Esophagus muscularis mucosa (tissue), 4 donors: Measurements from ENCODE around the gene RPA3. TPM values are rescaled to one million over a fixed set of nuclear protein-coding genes. Genes with fewer than 3 reads are reported as not detected.

Experiments
- DNase-seq: peaks from one replicate; pipeline ENCODE4 v3.0.0-alpha.2; 2017; ENCODE audit errors: extremely low spot score
- H3K27ac ChIP-seq, 4 donors: fragments of 200-600 bp; sonication (generic); replicated peaks in 1 of 4; 1 replicate in 3 of 4; 2 replicates in 1 of 4; pipeline ENCODE4 v1.5.1; 2016 to 2019; ENCODE audit warnings: mild to moderate bottlenecking in 1 of 4
- H3K27me3 ChIP-seq, 4 donors: fragments of 200-600 bp; sonication (generic); one replicate each; pipeline versions ENCODE4 v1.5.1 to v1.6.0; 2016 to 2019
- H3K36me3 ChIP-seq, 4 donors: fragments of 200-600 bp; sonication (generic); one replicate each; pipeline ENCODE4 v1.5.1; 2016 to 2019
- H3K4me1 ChIP-seq, 4 donors: fragments of 200-600 bp; sonication (generic); one replicate each; pipeline ENCODE4 v1.5.1; 2016 to 2019
- H3K4me3 ChIP-seq, 4 donors: fragments of 200-600 bp; sonication (generic); 1 replicate in 2 of 4; 2 replicates in 2 of 4; pipeline ENCODE4 v1.5.1; 2016 to 2019; ENCODE audit warnings: mild to moderate bottlenecking in 4 of 4, moderate library complexity in 1 of 4
- H3K9me3 ChIP-seq, 4 donors: fragments of 200-600 bp; sonication (generic); 1 replicate in 3 of 4; 2 replicates in 1 of 4; pipeline ENCODE4 v1.5.1; 2016 to 2019
- EP300 ChIP-seq: sonication (generic); formaldehyde crosslinking; IDR thresholded peaks from one replicate; pipeline ENCODE4 v1.6.1; 2017; ENCODE audit warnings: antibody characterized with exemption
- POLR2A ChIP-seq: fragments of 450-650 bp; IDR thresholded peaks from one replicate; pipeline ENCODE4 v1.6.1; 2017; ENCODE audit warnings: antibody characterized with exemption, moderate library complexity, mild to moderate bottlenecking, low read depth
- POLR2AphosphoS5 ChIP-seq, 2 donors: sonication (generic); formaldehyde crosslinking; IDR thresholded peaks; one replicate each; pipeline ENCODE4 v1.6.1; 2017; ENCODE audit warnings: antibody characterized with exemption in 2 of 2
- WGBS: methylation state at CpG from one replicate; pipeline ENCODE4 v1.1.5; 2018; 5-methylcytosine and 5-hydroxymethylcytosine counted together
- intact Hi-C: fragments of 100-400 bp; cut with DNase I; formaldehyde crosslinking; loops from one replicate; pipeline ENCODE4 v1.15.1; 2023
- total RNA-seq, 4 donors: library from RNA; depleted of rRNA; stranded (reverse); fragments of >200 nt; gene quantifications; one replicate each; pipeline versions ENCODE4 v1.1.0 to v1.2.1, GENCODE V29; 2016
- TF ChIP-seq, protein P1 (sequence below), 3 experiments: fragments of 200-600 bp in 2 of 3; fragments of 450-650 bp in 1 of 3; sonication (generic) in 2 of 3; IDR thresholded peaks; one replicate each; pipeline ENCODE4 v1.5.1; 2017 to 2019; ENCODE audit warnings: antibody characterized with exemption in 3 of 3, mild to moderate bottlenecking in 2 of 3, moderate library complexity in 1 of 3

RPA3 gene
- total RNA-seq, 4 donors from 2014 or later = 11.5 to 22.0 (median 16.3) TPM

DNA sequence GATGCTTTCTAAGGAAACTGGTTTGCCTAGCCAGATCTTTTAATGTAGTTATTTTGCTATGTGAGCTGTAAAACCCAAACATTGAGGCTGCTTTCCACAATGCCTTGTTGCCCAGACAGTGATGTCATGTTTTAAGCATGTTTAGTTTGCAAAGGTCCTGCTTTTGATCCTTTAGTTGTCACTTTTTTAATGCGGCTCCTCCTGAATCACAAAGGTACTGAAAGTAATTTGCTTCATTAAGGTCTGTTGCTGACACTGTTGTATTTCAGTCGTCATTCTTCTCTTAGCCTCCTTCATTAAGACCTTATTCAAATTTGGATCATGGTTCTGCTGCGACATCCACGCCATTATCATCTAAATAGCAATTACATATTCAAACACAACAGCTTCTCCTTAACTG, 10.6 kb downstream of the RPA3 start:
- no peak for TF ChIP-seq EP300
- H3K27ac ChIP-seq = no peak overlapping the region
- no peaks in the 10 kb centered on the region for H3K36me3 ChIP-seq
- WGBS = 76% methylated on average over 4 of the region's 4 CpGs
- no peaks in the 10 kb centered on the region for H3K9me3 ChIP-seq
- H3K4me3 ChIP-seq = no peak overlapping the region
- no peak for DNase-seq
- intact Hi-C loops = no loop called here
- H3K4me1 ChIP-seq = peaks cover 12 to 29% (median 20%) of the 10 kb centered on the region in 4 donors
- H3K27me3 ChIP-seq = no peaks in the 10 kb centered on the region

GRCh38 chr7:7707246-7707645, 11.2 kb downstream of the RPA3 start:
- Histone ChIP-seq H3K4me1 (peaks cover 12 to 29% (median 20%) of the 10 kb centered on the region in 4 donors), H3K27ac (no peak overlapping the region), H3K4me3 (no peak overlapping the region), H3K27me3 (no peaks in the 10 kb centered on the region), H3K36me3 (no peaks in the 10 kb centered on the region), H3K9me3 (no peaks in the 10 kb centered on the region)
- 85% methylated on average over 2 of the region's 2 CpGs for WGBS
- intact Hi-C loops = no loop called here
- no peak for TF ChIP-seq EP300
- TF ChIP-seq, protein P1, sequence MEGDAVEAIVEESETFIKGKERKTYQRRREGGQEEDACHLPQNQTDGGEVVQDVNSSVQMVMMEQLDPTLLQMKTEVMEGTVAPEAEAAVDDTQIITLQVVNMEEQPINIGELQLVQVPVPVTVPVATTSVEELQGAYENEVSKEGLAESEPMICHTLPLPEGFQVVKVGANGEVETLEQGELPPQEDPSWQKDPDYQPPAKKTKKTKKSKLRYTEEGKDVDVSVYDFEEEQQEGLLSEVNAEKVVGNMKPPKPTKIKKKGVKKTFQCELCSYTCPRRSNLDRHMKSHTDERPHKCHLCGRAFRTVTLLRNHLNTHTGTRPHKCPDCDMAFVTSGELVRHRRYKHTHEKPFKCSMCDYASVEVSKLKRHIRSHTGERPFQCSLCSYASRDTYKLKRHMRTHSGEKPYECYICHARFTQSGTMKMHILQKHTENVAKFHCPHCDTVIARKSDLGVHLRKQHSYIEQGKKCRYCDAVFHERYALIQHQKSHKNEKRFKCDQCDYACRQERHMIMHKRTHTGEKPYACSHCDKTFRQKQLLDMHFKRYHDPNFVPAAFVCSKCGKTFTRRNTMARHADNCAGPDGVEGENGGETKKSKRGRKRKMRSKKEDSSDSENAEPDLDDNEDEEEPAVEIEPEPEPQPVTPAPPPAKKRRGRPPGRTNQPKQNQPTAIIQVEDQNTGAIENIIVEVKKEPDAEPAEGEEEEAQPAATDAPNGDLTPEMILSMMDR (IDR thresholded peaks at IDR 0.05) = no peak
- TF ChIP-seq POLR2A = no peak
- no peak for TF ChIP-seq POLR2AphosphoS5 (IDR thresholded peaks at IDR 0.05)
- no peak for DNase-seq

DNA sequence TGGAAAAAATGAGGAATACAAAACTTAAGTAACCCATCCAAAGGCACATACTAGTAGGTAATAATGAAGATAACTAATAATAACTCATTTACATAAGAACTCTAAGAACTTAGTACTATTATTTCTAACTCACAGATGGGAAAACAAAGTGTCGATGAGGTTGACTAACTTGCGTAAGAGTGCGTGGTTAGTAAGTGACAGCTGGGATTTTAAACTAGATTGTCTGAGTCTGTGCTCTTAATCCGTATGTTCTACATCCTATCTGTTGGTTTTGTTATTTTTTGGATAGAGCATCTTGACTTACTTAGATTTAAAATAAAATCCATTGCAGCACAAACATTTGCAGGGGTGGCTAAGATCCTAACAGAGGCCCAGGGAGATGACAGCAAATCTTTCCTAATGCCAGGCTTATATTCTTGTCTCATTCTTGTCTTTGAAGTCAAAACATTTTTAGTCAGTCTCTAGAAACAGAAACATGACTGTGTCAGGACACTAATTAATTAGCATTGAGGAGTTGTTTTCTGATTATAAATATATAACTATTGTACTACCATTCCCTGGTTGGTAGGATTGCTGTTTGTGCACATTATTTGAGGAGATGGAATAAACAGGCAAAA, 11.7 kb downstream of the RPA3 start:
- DNase-seq = no peak
- intact Hi-C loops = no loop called here
- Histone ChIP-seq H3K9me3 (no peaks in the 10 kb centered on the region), H3K4me3 (no peak overlapping the region), H3K27ac (no peak overlapping the region), H3K4me1 (peaks cover 12 to 32% (median 20%) of the 10 kb centered on the region in 4 donors), H3K27me3 (no peaks in the 10 kb centered on the region), H3K36me3 (no peaks in the 10 kb centered on the region)
- 88% methylated on average over 4 of the region's 4 CpGs for WGBS
- TF ChIP-seq EP300 (no peak), POLR2A (no peak), POLR2AphosphoS5 (IDR thresholded peaks at IDR 0.05) (no peak)
- TF ChIP-seq, protein P1 (IDR thresholded peaks at IDR 0.05) = no peak

DNA sequence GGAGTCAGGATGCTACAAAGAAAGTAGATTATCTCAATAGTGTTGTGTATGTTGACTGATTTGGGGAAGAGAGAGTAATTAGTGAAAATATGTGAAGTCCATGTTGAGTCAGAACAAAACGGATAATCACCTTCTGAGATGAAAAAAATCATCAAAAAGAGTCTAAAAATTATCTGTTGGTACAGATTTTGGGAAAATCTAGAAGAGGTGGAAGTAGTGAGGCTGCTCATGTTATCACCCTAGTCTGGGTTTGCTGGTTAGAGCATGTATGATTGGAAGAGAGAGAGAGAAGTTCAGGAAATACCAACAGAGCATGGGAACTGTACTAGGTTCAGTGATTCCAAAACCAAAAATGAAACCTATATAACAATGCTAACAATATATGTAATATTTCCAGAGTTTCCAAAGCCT, 12.3 kb downstream of the RPA3 start:
- no peaks in the 10 kb centered on the region for H3K9me3 ChIP-seq
- no peaks in the 10 kb centered on the region for H3K27me3 ChIP-seq
- peaks cover 12 to 33% (median 20%) of the 10 kb centered on the region in 4 donors for H3K4me1 ChIP-seq
- no peak for DNase-seq
- no peaks in the 10 kb centered on the region for H3K36me3 ChIP-seq
- WGBS = 86% methylated on average over 1 of the region's 1 CpG
- intact Hi-C loops = no loop called here
- TF ChIP-seq POLR2AphosphoS5 (IDR thresholded peaks at IDR 0.05) (no peak), EP300 (no peak), POLR2A (no peak)
- TF ChIP-seq, protein P1 (IDR thresholded peaks at IDR 0.05) = no peak
- no peak overlapping the region for H3K27ac ChIP-seq
- H3K4me3 ChIP-seq = no peak overlapping the region

GRCh38 chr7:7705318-7705717, 13.1 kb downstream of the RPA3 start:
- Histone ChIP-seq H3K36me3 (no peaks in the 10 kb centered on the region), H3K27me3 (no peaks in the 10 kb centered on the region), H3K4me3 (no peak overlapping the region), H3K9me3 (no peaks in the 10 kb centered on the region), H3K4me1 (peaks cover 12 to 33% (median 20%) of the 10 kb centered on the region in 4 donors), H3K27ac (no peak overlapping the region)
- TF ChIP-seq EP300 = no peak
- TF ChIP-seq, protein P1 (IDR thresholded peaks at IDR 0.05) = no peak
- no peak for TF ChIP-seq POLR2A
- no peak for TF ChIP-seq POLR2AphosphoS5 (IDR thresholded peaks at IDR 0.05)
- WGBS = 49% methylated on average over 2 of the region's 2 CpGs
- intact Hi-C loops = no loop called here
- no peak for DNase-seq
